Endothelial cell (in vitro differentiated cells): ENCODE measurements around the gene PIGN. TPM values are rescaled to one million over a fixed set of nuclear protein-coding genes. Genes with fewer than 3 reads are reported as not detected.

Experiments used
- DNase-seq: peaks from one replicate; pipeline ENCODE4 v3.0.0; 2021; ENCODE audit warnings: low spot score
- H3K27ac Mint-ChIP-seq: one replicate; pipeline ENCODE4 v1.8.0; 2021; ENCODE audit warnings: mixed read lengths, inconsistent platforms; ENCODE audit not compliant: unreplicated experiment
- H3K27me3 Mint-ChIP-seq: one replicate; pipeline ENCODE4 v1.8.0; 2021; ENCODE audit warnings: mild to moderate bottlenecking, moderate library complexity, mixed read lengths, inconsistent platforms; ENCODE audit not compliant: unreplicated experiment
- H3K36me3 Mint-ChIP-seq: one replicate; pipeline ENCODE4 v1.8.0; 2021; ENCODE audit warnings: mild to moderate bottlenecking, low read depth, mixed read lengths, inconsistent platforms; ENCODE audit not compliant: unreplicated experiment
- H3K4me1 Mint-ChIP-seq: one replicate; pipeline ENCODE4 v1.8.0; 2021; ENCODE audit warnings: mild to moderate bottlenecking, mixed read lengths, inconsistent platforms; ENCODE audit not compliant: unreplicated experiment
- H3K4me3 Mint-ChIP-seq: one replicate; pipeline ENCODE4 v1.8.0; 2021; ENCODE audit warnings: mild to moderate bottlenecking, mixed read lengths, inconsistent platforms; ENCODE audit not compliant: unreplicated experiment
- H3K9me3 Mint-ChIP-seq: one replicate; pipeline ENCODE4 v1.8.0; 2021; ENCODE audit warnings: mixed read lengths, inconsistent platforms; ENCODE audit not compliant: unreplicated experiment
- total RNA-seq: library from RNA; stranded (reverse); fragmentation: NEBNext Ultra II Directional; extraction: Animal tissue kit (Norgen Biotek cat#: 25700); gene quantifications from one replicate; pipeline ENCODE4 v1.2.1, GENCODE V29; 2021; ENCODE audit not compliant: unreplicated experiment
- TF ChIP-seq, protein P1 (sequence below): fragments of 200-600 bp; sonication (generic); IDR thresholded peaks from one replicate; pipeline ENCODE4 v1.5.0; 2021; ENCODE audit warnings: antibody characterized with exemption; ENCODE audit not compliant: unreplicated experiment

PIGN gene
- total RNA-seq, 1 donor from 2014 or later: 23.0 TPM

DNA sequence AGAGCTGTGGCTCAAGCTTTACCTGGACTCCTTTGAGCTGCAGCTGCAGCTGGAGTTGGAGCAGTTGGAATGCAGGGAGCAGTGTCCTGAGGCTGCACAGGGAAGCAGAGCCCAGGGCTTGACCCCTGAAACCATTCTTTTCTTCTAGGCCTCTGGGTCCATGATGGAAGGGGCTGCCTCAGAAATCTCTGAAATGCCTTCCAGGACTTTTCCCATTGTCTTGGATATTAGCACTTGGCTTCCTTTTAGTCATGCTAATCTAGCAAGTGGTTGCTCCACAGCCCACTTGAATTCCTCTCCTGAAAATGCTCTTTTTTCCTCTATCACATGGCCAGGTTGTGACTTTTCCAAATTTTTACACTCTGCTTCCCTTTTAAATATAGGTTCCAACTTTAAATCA lies 185.5 kb downstream of the PIGN start:
- no peak for DNase-seq
- Mint-ChIP-seq H3K4me1 (peaks cover 8% of the 10 kb centered on the region), H3K27me3 (no peaks in the 10 kb centered on the region), H3K4me3 (no peak overlapping the region), H3K9me3 (peaks cover 15% of the 10 kb centered on the region), H3K27ac (no peak overlapping the region), H3K36me3 (peaks cover 22% of the 10 kb centered on the region)
- TF ChIP-seq, protein P1, sequence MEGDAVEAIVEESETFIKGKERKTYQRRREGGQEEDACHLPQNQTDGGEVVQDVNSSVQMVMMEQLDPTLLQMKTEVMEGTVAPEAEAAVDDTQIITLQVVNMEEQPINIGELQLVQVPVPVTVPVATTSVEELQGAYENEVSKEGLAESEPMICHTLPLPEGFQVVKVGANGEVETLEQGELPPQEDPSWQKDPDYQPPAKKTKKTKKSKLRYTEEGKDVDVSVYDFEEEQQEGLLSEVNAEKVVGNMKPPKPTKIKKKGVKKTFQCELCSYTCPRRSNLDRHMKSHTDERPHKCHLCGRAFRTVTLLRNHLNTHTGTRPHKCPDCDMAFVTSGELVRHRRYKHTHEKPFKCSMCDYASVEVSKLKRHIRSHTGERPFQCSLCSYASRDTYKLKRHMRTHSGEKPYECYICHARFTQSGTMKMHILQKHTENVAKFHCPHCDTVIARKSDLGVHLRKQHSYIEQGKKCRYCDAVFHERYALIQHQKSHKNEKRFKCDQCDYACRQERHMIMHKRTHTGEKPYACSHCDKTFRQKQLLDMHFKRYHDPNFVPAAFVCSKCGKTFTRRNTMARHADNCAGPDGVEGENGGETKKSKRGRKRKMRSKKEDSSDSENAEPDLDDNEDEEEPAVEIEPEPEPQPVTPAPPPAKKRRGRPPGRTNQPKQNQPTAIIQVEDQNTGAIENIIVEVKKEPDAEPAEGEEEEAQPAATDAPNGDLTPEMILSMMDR: no peak

DNA sequence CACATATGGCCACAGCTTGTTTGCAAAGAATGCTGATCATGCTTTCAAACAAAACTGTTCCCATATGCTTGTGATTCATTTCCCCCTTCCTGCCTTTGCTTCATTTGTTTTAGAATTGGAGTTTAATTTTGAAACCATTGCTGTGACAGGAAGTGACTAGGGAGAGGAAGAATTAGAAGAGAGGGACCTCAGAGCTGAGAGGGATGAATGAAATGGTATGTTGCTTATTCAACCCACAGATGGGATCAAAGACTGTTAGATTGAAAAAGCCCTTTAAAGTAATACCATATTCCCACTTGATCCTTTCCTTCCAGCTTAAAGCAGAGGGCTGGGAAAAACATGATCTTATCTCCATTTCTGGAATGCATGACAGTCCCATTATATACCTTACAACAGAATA lies 187.9 kb downstream of the PIGN start:
- H3K4me3 Mint-ChIP-seq: no peak overlapping the region
- H3K27me3 Mint-ChIP-seq: no peaks in the 10 kb centered on the region
- H3K27ac Mint-ChIP-seq: peak overlapping the region; percentile 64
- H3K36me3 Mint-ChIP-seq: peaks cover 18% of the 10 kb centered on the region
- no peak for DNase-seq
- H3K4me1 Mint-ChIP-seq: peaks cover 8% of the 10 kb centered on the region
- TF ChIP-seq, protein P1: no peak
- H3K9me3 Mint-ChIP-seq: peaks cover 11% of the 10 kb centered on the region

DNA sequence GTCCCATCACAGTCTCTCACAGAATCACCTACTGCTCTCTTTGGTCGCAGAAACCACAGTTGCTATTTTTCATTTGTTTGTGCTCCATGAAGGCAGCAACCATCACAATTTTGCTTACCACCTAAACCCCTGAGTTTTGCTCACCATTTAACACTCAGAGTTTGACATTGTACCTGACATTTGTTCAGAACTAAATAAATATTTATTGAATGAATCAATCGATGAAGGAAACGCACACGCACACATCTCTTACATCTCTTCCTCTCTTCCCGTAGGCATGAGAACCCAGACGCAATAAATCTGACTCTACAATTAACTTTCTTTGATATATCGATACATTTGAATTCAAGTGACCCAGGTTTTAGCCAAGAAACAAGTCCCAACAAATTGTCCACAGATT lies 188.5 kb downstream of the PIGN start:
- peaks cover 11% of the 10 kb centered on the region for H3K9me3 Mint-ChIP-seq
- no peak overlapping the region for H3K27ac Mint-ChIP-seq
- H3K4me3 Mint-ChIP-seq: no peak overlapping the region
- TF ChIP-seq, protein P1: no peak
- no peaks in the 10 kb centered on the region for H3K27me3 Mint-ChIP-seq
- no peak for DNase-seq
- H3K4me1 Mint-ChIP-seq: peaks cover 10% of the 10 kb centered on the region
- H3K36me3 Mint-ChIP-seq: peaks cover 18% of the 10 kb centered on the region

DNA sequence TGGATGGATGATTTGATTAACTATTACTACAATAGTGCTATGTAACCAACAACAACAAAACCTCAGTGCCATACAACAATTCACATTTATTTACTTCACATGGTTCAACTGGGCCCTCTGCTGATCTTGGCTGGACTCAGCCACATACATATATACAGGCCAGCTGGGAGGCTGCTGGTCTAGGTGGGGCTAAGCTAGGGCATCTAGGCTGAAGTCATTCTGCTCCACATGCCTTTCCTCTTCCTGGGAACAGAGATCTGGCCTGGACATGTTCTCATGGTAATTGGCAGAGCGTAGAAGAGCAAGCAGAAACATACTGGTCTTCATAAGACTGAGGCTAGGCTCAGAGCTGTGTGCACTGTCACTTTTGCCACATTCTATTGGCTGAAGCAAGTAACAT lies 191.2 kb downstream of the PIGN start:
- TF ChIP-seq, protein P1: no peak
- Mint-ChIP-seq H3K27me3 (no peaks in the 10 kb centered on the region), H3K27ac (no peak overlapping the region), H3K4me3 (no peak overlapping the region), H3K4me1 (peaks cover 17% of the 10 kb centered on the region), H3K36me3 (peaks cover 9% of the 10 kb centered on the region), H3K9me3 (peaks cover 5% of the 10 kb centered on the region)
- DNase-seq: no peak

DNA sequence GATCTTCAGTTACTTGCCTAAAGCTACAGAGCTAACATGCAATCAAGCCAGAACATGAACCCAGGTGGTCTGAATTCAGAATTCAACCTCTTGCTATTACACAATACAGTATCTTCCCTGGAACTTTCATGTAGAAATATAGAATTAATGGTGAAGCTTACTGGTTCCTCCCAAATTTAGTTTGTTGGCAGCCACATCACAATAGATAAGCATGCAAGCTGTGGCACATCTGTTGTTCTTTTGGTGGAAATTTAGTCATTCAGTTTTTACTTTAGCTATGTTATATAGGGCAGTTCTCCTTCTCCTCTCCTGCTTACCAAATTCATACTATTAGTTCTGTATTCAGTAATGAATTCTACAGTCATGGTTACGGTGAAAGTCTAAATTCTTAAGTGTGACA lies 193.0 kb downstream of the PIGN start:
- TF ChIP-seq, protein P1: no peak
- H3K4me1 Mint-ChIP-seq: peaks cover 11% of the 10 kb centered on the region
- no peaks in the 10 kb centered on the region for H3K36me3 Mint-ChIP-seq
- no peak overlapping the region for H3K4me3 Mint-ChIP-seq
- H3K9me3 Mint-ChIP-seq: no peaks in the 10 kb centered on the region
- DNase-seq: no peak
- H3K27me3 Mint-ChIP-seq: no peaks in the 10 kb centered on the region
- H3K27ac Mint-ChIP-seq: no peak overlapping the region
